Activated CD8-positive, alpha-beta memory T cell treated with anti-CD3 and anti-CD28 coated beads, Interleukin-2, amount 50 U/mL, for 24 hours (primary cell): ENCODE data around the gene EIF4ENIF1.
"Not testable (repeated sequence)": the region's sequence is repeated elsewhere in the genome, so short reads cannot be mapped to it uniquely, and the experiment has no call there.

ENCODE experiments used
- DNase-seq: peaks from one replicate; pipeline ENCODE4 v3.0.0-alpha.2; 2020; ENCODE audit errors: extremely low read depth

EIF4ENIF1 gene

GRCh38 chr22:31492151-31492550, 2.5 kb upstream of the EIF4ENIF1 start:
- DNase-seq, result no peak

GRCh38 chr22:31491218-31491962, 1.7 kb upstream of the EIF4ENIF1 start:
- no peak for DNase-seq

- DNase-seq, result peak; percentile 24
Observed at GRCh38 chr22:31490496-31490925, 869 bp upstream of the EIF4ENIF1 start.

- no peak for DNase-seq
Observed at GRCh38 chr22:31488988-31489617, 539 bp downstream of the EIF4ENIF1 start.

GRCh38 chr22:31488346-31488883, 1.2 kb downstream of the EIF4ENIF1 start:
- no peak for DNase-seq

GRCh38 chr22:31486951-31487350, 2.7 kb downstream of the EIF4ENIF1 start:
- DNase-seq, result no peak

GRCh38 chr22:31486369-31486768, 3.3 kb downstream of the EIF4ENIF1 start:
- not testable (repeated sequence) for DNase-seq

GRCh38 chr22:31482470-31482869, 7.2 kb downstream of the EIF4ENIF1 start:
- DNase-seq, result not testable (repeated sequence)

- no peak for DNase-seq
Observed at GRCh38 chr22:31481129-31481528, 8.5 kb downstream of the EIF4ENIF1 start.

GRCh38 chr22:31477329-31477728, 12.3 kb downstream of the EIF4ENIF1 start:
- DNase-seq, result no peak

GRCh38 chr22:31475800-31476199, 13.8 kb downstream of the EIF4ENIF1 start:
- DNase-seq, result no peak

- no peak for DNase-seq
Observed at GRCh38 chr22:31474743-31475142, 14.9 kb downstream of the EIF4ENIF1 start.

- no peak for DNase-seq
Observed at GRCh38 chr22:31465307-31465706, 24.3 kb downstream of the EIF4ENIF1 start.

- DNase-seq, result no peak
Observed at GRCh38 chr22:31461699-31462098, 27.9 kb downstream of the EIF4ENIF1 start.

- DNase-seq, result no peak
Observed at GRCh38 chr22:31451709-31452571, 37.7 kb downstream of the EIF4ENIF1 start.

GRCh38 chr22:31449506-31449905, 40.1 kb downstream of the EIF4ENIF1 start:
- no peak for DNase-seq

- no peak for DNase-seq
Observed at GRCh38 chr22:31448382-31448781, 41.3 kb downstream of the EIF4ENIF1 start.

- DNase-seq, result no peak
Observed at GRCh38 chr22:31447337-31447736, 42.3 kb downstream of the EIF4ENIF1 start.

GRCh38 chr22:31446767-31447166, 42.9 kb downstream of the EIF4ENIF1 start:
- no peak for DNase-seq

- DNase-seq, result no peak
Observed at GRCh38 chr22:31446208-31446607, 43.4 kb downstream of the EIF4ENIF1 start.

- DNase-seq, result no peak
Observed at GRCh38 chr22:31445642-31446041, 44.0 kb downstream of the EIF4ENIF1 start.

GRCh38 chr22:31443516-31443915, 46.1 kb downstream of the EIF4ENIF1 start:
- DNase-seq, result no peak
